ENCODE results near the gene SMAD7. TPM values are rescaled to one million over a fixed set of nuclear protein-coding genes. Genes with fewer than 3 reads are reported as not detected.

The SMAD7 gene
- total and polyA plus RNA-seq, 4 donors, result 11.8 to 58.8 (median 35.8) TPM

GRCh38 chr18:48949050-48949605 lies 1.6 kb downstream of the SMAD7 start:
- DNase-seq (no peak), ATAC-seq (ENCODE audit: insufficient read depth, low FRiP score) (no peak)
- no peak for TF ChIP-seq CTCF (IDR thresholded peaks at IDR 0.05; ENCODE audit: control extremely low read depth, extremely low read depth)
- peak overlapping the region; percentile 74 for H3K4me3 ChIP-seq
- H3K9me3 ChIP-seq (ENCODE audit: control insufficient read depth in 4 of 4, insufficient read depth in 3 of 4, low read length in 3 of 4), result no peaks in the 10 kb centered on the region
- H3K27me3 ChIP-seq (ENCODE audit: control insufficient read depth in 3 of 3, insufficient read depth in 3 of 3, low read length in 2 of 3), result no peaks in the 10 kb centered on the region
- 0% methylated on average over 27 of the region's 27 CpGs for WGBS, 2 donors
- H3K9ac ChIP-seq (ENCODE audit: insufficient read depth in 1 of 2, low read length in 2 of 2), result peak overlapping the region; percentile 59 to 75
- H3K36me3 ChIP-seq (ENCODE audit: control insufficient read depth in 4 of 4, insufficient read depth in 4 of 4, low read length in 4 of 4), result peaks cover 0 to 15% (median 8%) of the 10 kb centered on the region in 4 donors
- peak overlapping the region; percentile 97 to 99 for H3K27ac ChIP-seq (ENCODE audit: low read depth in 1 of 2, low read length in 1 of 2)
- H3K4me1 ChIP-seq (ENCODE audit: control insufficient read depth in 5 of 5, insufficient read depth in 5 of 5, low read length in 5 of 5), result peaks cover 3 to 48% (median 17%) of the 10 kb centered on the region in 5 donors

- peaks cover 0 to 15% (median 8%) of the 10 kb centered on the region in 4 donors for H3K36me3 ChIP-seq (ENCODE audit: control insufficient read depth in 4 of 4, insufficient read depth in 4 of 4, low read length in 4 of 4)
- 2 to 4% methylated on average over 52 of the region's 52 CpGs for WGBS, 2 donors
- H3K27me3 ChIP-seq (ENCODE audit: control insufficient read depth in 3 of 3, insufficient read depth in 3 of 3, low read length in 2 of 3), result no peaks in the 10 kb centered on the region
- H3K4me3 ChIP-seq, result peak overlapping the region; percentile 74
- no peak for TF ChIP-seq CTCF (IDR thresholded peaks at IDR 0.05; ENCODE audit: control extremely low read depth, extremely low read depth)
- peaks cover 7 to 55% (median 18%) of the 10 kb centered on the region in 5 donors for H3K4me1 ChIP-seq (ENCODE audit: control insufficient read depth in 5 of 5, insufficient read depth in 5 of 5, low read length in 5 of 5)
- peak overlapping the region; percentile 97 to 99 for H3K27ac ChIP-seq (ENCODE audit: low read depth in 1 of 2, low read length in 1 of 2)
- DNase-seq (peak; percentile 81 to 93 (median 85)), ATAC-seq (ENCODE audit: insufficient read depth, low FRiP score) (no peak)
- H3K9ac ChIP-seq (ENCODE audit: insufficient read depth in 1 of 2, low read length in 2 of 2), result peak overlapping the region; percentile 59 to 69
- no peaks in the 10 kb centered on the region for H3K9me3 ChIP-seq (ENCODE audit: control insufficient read depth in 4 of 4, insufficient read depth in 3 of 4, low read length in 3 of 4)
These were observed 2.4 kb downstream of the SMAD7 start for GRCh38 chr18:48948112-48949049.

- ATAC-seq (ENCODE audit: insufficient read depth, low FRiP score) (no peak), DNase-seq (peak in 2 of 3 donors; percentile 19 to 54)
- 28 to 57% methylated on average over 3 of the region's 3 CpGs for WGBS, 2 donors
- TF ChIP-seq CTCF (IDR thresholded peaks at IDR 0.05; ENCODE audit: control extremely low read depth, extremely low read depth), result no peak
- Histone ChIP-seq H3K9ac (ENCODE audit: insufficient read depth in 1 of 2, low read length in 2 of 2) (peak overlapping the region; percentile 59 to 69), H3K9me3 (ENCODE audit: control insufficient read depth in 4 of 4, insufficient read depth in 3 of 4, low read length in 3 of 4) (no peaks in the 10 kb centered on the region), H3K27ac (ENCODE audit: low read depth in 1 of 2, low read length in 1 of 2) (peak overlapping the region; percentile 58 to 88), H3K36me3 (ENCODE audit: control insufficient read depth in 4 of 4, insufficient read depth in 4 of 4, low read length in 4 of 4) (peaks cover 0 to 15% (median 8%) of the 10 kb centered on the region in 4 donors), H3K4me3 (peak overlapping the region; percentile 62), H3K27me3 (ENCODE audit: control insufficient read depth in 3 of 3, insufficient read depth in 3 of 3, low read length in 2 of 3) (no peaks in the 10 kb centered on the region), H3K4me1 (ENCODE audit: control insufficient read depth in 5 of 5, insufficient read depth in 5 of 5, low read length in 5 of 5) (peaks cover 7 to 57% (median 22%) of the 10 kb centered on the region in 5 donors)
These were observed 3.2 kb downstream of the SMAD7 start for GRCh38 chr18:48947560-48947959.

Measured in lung (tissue), 12 donors.